NCI-H82 (cell line): ENCODE data around the gene ZNF429.
A peak's percentile ranks its signal among the peaks of the same experiment; 100 is the strongest.
"Not testable (repeated sequence)": the region's sequence is repeated elsewhere in the genome, so short reads cannot be mapped to it uniquely, and the experiment has no call there.

Experiments used
- DNase-seq: peaks from one replicate; lab custom pipeline; 2025; lab: John Stamatoyannopoulos, UW

Gene ZNF429

DNA sequence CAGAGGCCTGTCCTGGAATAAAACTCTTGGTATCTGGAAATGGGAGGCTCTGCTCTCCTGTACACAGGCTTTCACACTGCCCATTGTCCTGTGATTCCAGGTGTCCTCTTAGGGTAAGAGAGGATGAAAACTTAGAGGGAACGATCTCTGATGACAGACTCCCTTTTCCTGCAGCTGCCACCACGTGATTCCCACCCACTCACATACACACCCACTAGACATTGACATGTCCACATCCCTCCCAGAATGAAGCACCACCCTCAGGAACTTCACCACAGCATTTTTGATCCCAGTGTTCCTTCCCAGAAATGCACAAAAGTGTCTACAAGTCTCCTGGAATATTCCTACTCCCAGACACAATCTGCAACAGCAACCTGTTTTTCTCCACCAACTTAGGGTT, 8.2 kb downstream of the ZNF429 start:
- no peak for DNase-seq

DNA sequence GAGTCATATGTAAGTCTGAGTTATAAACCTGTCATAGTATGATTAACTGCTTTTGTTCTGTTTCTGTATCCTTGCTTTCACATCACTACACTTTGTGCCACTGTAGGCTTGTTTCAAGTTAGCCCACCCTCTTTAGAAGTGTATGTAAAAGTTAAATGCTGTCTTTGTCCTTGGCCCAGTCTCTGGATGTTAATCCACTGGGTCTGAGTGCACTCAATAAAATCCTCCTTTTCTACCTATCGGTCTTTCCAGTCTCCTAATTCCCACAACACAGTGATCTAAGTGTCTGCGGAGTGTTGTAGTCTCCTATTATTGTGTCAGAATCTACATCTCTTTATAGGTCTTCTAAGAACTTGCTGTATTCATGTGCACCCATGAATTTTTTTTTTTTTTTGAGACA, 14.1 kb downstream of the ZNF429 start:
- no peak for DNase-seq

GRCh38 chr19:21532904-21533303, 27.5 kb downstream of the ZNF429 start:
- DNase-seq: no peak

GRCh38 chr19:21536741-21537290, 31.4 kb downstream of the ZNF429 start:
- not testable (repeated sequence) for DNase-seq

GRCh38 chr19:21559444-21559843, 54.0 kb downstream of the ZNF429 start:
- no peak for DNase-seq

DNA sequence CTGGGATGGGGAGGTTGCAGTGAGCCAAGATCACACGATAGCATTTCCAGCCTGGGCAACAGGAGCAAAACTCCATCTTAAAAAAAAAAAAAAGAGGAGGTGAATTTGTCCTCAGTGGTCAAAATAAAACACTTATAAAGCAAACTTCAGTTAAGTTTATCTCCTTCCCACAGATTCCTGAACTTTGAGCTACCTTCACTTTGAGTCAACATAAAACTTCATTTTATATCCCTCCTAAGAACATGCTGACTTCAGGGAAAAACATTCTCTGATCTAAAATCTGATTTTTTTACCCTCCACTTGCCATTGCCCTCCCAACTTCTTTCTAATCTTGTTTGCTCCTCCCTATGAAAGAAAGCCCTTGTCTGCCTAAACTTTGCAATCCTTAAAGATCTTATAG, 59.0 kb downstream of the ZNF429 start:
- no peak for DNase-seq

DNA sequence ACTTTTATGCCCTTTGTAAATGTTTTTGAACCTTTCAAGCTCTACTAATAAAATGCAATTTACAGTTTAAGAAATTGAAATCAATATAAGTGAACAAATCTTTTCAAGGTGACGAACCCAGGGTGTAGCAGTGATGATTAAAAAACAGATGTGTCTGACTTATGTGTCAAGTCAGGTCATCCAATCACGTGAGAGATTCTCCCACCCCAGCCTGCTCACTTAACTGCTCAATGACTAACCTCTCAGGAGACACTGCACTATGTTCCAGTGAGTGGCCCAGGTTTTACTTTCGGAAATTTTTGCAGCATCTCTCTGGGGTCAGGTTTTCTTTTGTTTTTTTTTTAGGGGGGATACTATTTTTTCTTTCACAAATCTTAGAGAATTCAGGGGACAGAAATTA, 60.7 kb downstream of the ZNF429 start:
- peak; percentile 43 for DNase-seq

GRCh38 chr19:21567806-21568205, 62.4 kb downstream of the ZNF429 start:
- DNase-seq: peak; percentile 46

DNA sequence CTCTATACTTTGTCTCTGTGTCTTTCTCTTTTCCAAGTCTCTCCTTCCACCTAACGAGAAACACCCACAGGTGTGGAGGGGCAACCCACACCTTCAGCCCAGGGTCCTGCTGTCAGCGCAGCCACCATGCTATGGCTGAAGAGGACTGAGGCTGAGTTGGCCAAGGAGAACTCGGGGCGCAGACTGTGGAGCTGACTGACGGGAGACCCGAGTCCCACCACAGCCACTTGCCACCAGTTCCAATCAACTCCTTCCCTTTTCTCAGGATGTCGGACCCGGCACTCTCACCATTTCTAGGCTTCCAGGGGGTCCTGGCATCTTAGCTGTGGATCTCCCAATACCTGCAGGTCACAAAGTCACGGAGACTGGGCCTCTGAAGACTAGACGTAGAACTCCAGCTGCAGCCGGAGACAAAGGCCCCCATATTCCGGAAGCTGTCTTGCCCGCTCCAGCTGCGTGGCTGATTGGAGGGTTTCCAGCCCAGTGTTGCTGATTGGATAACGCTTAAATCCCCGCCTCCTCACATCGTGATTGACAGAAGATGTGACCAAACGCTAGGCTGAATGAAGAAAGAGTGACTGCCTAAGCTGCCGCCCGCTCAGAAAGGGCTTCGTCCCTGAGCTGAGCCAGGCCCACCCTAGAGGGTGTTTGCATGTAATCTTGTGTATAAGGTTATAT, 63.6 kb downstream of the ZNF429 start:
- DNase-seq: no peak

GRCh38 chr19:21569494-21569865, 64.1 kb downstream of the ZNF429 start:
- no peak for DNase-seq

GRCh38 chr19:21571316-21571715, 65.9 kb downstream of the ZNF429 start:
- no peak for DNase-seq

DNA sequence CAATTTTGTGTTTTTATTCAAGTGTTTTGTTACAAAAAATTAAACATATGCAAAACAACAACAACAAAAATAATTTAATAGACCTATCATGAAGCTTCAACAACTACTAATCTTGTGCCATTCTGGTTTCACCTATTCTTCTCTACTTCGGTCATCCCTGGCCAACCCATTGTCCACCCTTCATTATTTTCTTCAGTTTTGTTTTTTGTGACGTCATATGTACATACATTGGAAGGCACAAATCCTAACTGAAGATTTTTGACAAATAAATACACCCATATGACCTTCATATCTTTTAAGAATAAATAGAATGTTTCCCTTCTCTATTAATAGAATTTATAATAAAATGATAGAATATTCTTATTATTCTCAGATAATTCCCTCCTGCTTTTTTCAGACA, 69.2 kb downstream of the ZNF429 start:
- no peak for DNase-seq

DNA sequence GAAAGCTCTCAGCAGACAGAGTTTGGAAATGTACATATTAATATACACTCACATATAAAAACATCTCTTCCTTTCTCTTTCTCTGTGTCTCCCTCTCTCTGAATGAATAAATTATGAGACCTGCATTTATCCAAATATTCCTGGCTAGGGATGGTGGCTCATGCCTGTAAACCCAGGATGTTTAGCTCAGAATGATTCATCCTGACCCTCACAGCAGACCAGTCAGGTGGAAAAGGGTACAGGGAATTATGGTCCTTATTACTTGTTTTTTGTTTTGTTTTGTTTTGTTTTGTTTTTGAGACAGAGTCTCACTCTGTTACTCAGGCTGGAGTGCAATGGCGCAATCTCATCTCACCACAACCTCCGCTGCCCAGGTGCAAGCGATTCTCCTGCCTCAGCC, 71.1 kb downstream of the ZNF429 start:
- no peak for DNase-seq

- DNase-seq: no peak
These were observed 74.7 kb downstream of the ZNF429 start for GRCh38 chr19:21580101-21580500.

GRCh38 chr19:21580818-21581217, 75.4 kb downstream of the ZNF429 start:
- no peak for DNase-seq

DNA sequence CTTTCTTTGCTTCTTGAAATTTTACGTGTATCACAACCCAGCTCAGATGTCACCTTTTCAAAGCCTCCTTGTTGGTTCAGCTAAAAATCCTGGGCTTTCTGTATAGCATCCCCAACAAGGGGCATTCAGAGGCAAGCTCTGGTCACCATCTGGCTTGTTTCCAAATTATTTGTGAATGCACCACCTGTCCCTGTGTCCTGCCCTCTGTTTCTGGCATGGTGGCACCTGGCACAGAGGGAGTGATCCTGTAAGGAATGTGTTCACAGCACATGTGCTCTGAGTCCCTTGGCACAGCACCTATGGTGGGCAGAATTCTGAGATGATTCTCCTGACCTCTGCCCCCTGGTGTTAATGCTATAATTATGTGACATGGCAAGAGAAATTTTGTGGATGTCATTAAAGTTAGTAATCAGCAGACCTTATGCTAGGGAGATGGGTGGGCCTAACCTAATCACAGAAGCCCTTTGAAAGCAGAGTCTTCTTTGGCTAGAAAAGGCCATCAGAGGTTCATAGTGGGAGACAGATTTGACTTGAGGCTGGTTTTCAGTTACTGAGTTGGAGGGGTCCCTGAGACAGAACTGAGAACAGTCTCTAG, 76.3 kb downstream of the ZNF429 start:
- DNase-seq: no peak

GRCh38 chr19:21584537-21584936, 79.1 kb downstream of the ZNF429 start:
- DNase-seq: no peak

DNA sequence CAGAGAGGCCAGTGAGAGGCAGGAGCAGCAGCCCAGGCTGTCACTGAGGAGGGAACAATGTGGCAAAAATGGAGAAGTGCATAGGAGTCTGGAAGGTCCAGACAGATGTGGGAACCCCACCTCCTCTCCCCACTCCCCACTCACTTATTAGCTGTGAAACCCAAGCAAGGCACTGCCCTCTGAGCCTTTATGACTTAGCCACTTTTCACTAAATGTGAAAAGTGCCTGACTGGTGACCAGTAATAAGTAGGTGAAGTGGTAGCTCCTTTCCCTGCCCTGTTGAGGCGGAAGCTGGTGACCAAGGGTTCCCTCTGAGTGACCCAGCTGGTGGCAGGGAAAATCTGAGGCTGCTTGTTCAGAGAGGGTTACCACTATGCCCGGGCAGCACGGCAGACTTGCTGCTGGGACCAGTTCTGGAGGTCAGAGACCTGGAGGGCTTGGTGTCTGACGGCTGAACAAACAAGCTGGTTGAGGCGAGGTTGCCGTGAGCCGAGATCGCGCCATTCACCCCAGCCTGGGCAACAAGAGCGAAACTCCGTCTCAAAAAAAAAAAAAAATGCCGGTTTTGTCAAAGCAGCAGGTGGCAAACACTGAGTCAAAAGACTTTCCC, 80.0 kb downstream of the ZNF429 start:
- DNase-seq: no peak

GRCh38 chr19:21586311-21587116, 81.1 kb downstream of the ZNF429 start:
- peak; percentile 7 for DNase-seq

GRCh38 chr19:21587117-21587461, 81.7 kb downstream of the ZNF429 start:
- DNase-seq: no peak

- no peak for DNase-seq
These were observed 82.1 kb downstream of the ZNF429 start for GRCh38 chr19:21587549-21587948.

- DNase-seq: no peak
These were observed 82.7 kb downstream of the ZNF429 start for GRCh38 chr19:21588065-21588601.
